Transverse colon (tissue), 4 donors: ENCODE data around the gene ELAC1. TPM values are rescaled to one million over a fixed set of nuclear protein-coding genes. Genes with fewer than 3 reads are reported as not detected.
A peak's percentile ranks its signal among the peaks of the same experiment; 100 is the strongest.

Experiments used
- DNase-seq: peaks from one replicate; pipeline ENCODE4 v3.0.0-alpha.2; 2019
- H3K27ac ChIP-seq, 4 donors: fragments of 200-600 bp; sonication (generic); 2 replicates each; pipeline ENCODE4 v1.5.1; 2016 to 2018; ENCODE audit warnings: inconsistent platforms in 4 of 4
- H3K27me3 ChIP-seq: fragments of 200-600 bp; sonication (generic); 2 replicates; pipeline ENCODE4 v1.5.1; 2017; ENCODE audit warnings: inconsistent platforms
- H3K36me3 ChIP-seq, 4 donors: fragments of 200-600 bp; sonication (generic); 2 replicates each; pipeline ENCODE4 v1.5.1; 2017 to 2019; ENCODE audit warnings: inconsistent platforms in 4 of 4
- H3K4me1 ChIP-seq, 4 donors: fragments of 200-600 bp; sonication (generic); 2 replicates each; pipeline ENCODE4 v1.5.1; 2017 to 2020; ENCODE audit warnings: inconsistent platforms in 4 of 4
- H3K4me3 ChIP-seq, 4 donors: fragments of 200-600 bp; sonication (generic); 1 replicate in 1 of 4; 2 replicates in 3 of 4; pipeline versions ENCODE4 v1.5.1 to v1.6.1; 2017 to 2019; ENCODE audit warnings: inconsistent platforms in 4 of 4
- H3K9me3 ChIP-seq, 2 donors: fragments of 200-600 bp; sonication (generic); 2 replicates each; pipeline ENCODE4 v1.5.1; 2017 to 2019; ENCODE audit warnings: inconsistent platforms in 2 of 2
- CTCF ChIP-seq, 5 experiments: fragments of 200-600 bp in 3 of 5; fragments of 450-650 bp in 2 of 5; sonication (generic) in 3 of 5; IDR thresholded peaks; 1 replicate in 2 of 5; 2 replicates in 3 of 5; pipeline ENCODE4 v1.5.1; 2016 to 2017; ENCODE audit warnings: antibody characterized with exemption in 5 of 5, inconsistent platforms in 3 of 5, mild to moderate bottlenecking in 2 of 5, moderate library complexity in 1 of 5
- EP300 ChIP-seq: sonication (generic); formaldehyde crosslinking; IDR thresholded peaks from one replicate; pipeline ENCODE4 v1.6.1; 2017; ENCODE audit warnings: antibody characterized with exemption, low read depth
- POLR2A ChIP-seq: fragments of 450-650 bp; IDR thresholded peaks from one replicate; pipeline ENCODE4 v1.6.1; 2016; ENCODE audit warnings: antibody characterized with exemption, mild to moderate bottlenecking, moderate library complexity
- POLR2AphosphoS5 ChIP-seq, 3 donors: sonication (generic); formaldehyde crosslinking; IDR thresholded peaks; one replicate each; pipeline ENCODE4 v1.6.1; 2016; ENCODE audit warnings: antibody characterized with exemption in 3 of 3
- WGBS, 2 donors: methylation state at CpG; one replicate each; pipeline ENCODE4 v1.1.5; 2018; ENCODE audit warnings: low coverage in 1 of 2; 5-methylcytosine and 5-hydroxymethylcytosine counted together
- in situ Hi-C, 4 donors: fragments of 200-750 bp; cut with MboI; loops; one replicate each; pipeline versions ENCODE4 v1.15.0 to v1.15.1; 2017; ENCODE audit warnings: low sequenced_read_pairs in 3 of 4, low pct_ligation_motif_present in 1 of 4, low pct_unique_long_range_greater_than_20kb in 1 of 4
- intact Hi-C: fragments of 100-400 bp; cut with DNase I; formaldehyde crosslinking; loops from one replicate; pipeline ENCODE4 v1.15.1; 2023; ENCODE audit warnings: low total_unique reads
- total RNA-seq, 4 donors: library from RNA; depleted of rRNA; stranded (reverse); fragments of >200 nt; gene quantifications; one replicate each; pipeline ENCODE4 v1.1.0, GENCODE V29; 2016

Gene ELAC1
- total RNA-seq, 4 donors from 2014 or later = 3.2 to 9.6 (median 6.4) TPM; not detected in 1

- no peak for DNase-seq
- TF ChIP-seq EP300 = no peak
- no peak for TF ChIP-seq POLR2A
- TF ChIP-seq CTCF (IDR thresholded peaks at IDR 0.05) = no peak
- no peak for TF ChIP-seq POLR2AphosphoS5 (IDR thresholded peaks at IDR 0.05)
- in situ Hi-C loops (loop anchor here in 2 of 4 donors (25.0 kb wide), 2 partner anchors 142 to 217 kb away; partner anchors contain the start of genes MRO (in 2 of the 2) and ME2 (in 1 of the 2)), intact Hi-C loops (loop anchor here (1.0 kb wide), 1 partner anchor 61 kb away; the partner anchor contains the start of gene ELAC1)
- Histone ChIP-seq H3K27me3 (no peaks in the 10 kb centered on the region), H3K36me3 (no peaks in the 10 kb centered on the region), H3K27ac (peak overlapping the region; percentile 97 to 99 (median 98)), H3K9me3 (no peaks in the 10 kb centered on the region), H3K4me1 (peaks cover 11 to 55% (median 32%) of the 10 kb centered on the region in 4 donors), H3K4me3 (peak overlapping the region; percentile 54 to 90 (median 88))
- 7% methylated on average over 7 to 10 of the region's 10 CpGs for WGBS, 2 donors
These were observed 61.5 kb downstream of the ELAC1 start for GRCh38 chr18:51029378-51029693.

- H3K36me3 ChIP-seq = no peaks in the 10 kb centered on the region
- intact Hi-C loops (loop anchor here (1.0 to 10.0 kb wide), 2 partner anchors 62 to 205 kb away; partner anchors contain the start of genes ELAC1 and MRO), in situ Hi-C loops (loop anchor here in 2 of 4 donors (25.0 kb wide), 2 partner anchors 143 to 218 kb away; partner anchors contain the start of genes MRO (in 2 of the 2) and ME2 (in 1 of the 2))
- peak within 1 kb of the TSS; percentile 97 to 99 (median 98) for H3K27ac ChIP-seq
- H3K9me3 ChIP-seq = no peaks in the 10 kb centered on the region
- H3K4me3 ChIP-seq = peak within 1 kb of the TSS; percentile 87 to 90 (median 88)
- TF ChIP-seq POLR2AphosphoS5 (IDR thresholded peaks at IDR 0.05) = peak; percentile 94 to 98 (median 97)
- TF ChIP-seq EP300 = no peak
- TF ChIP-seq POLR2A = peak; percentile 95
- TF ChIP-seq CTCF (IDR thresholded peaks at IDR 0.05) = no peak
- WGBS, 2 donors = 0 to 1% methylated on average over 8 to 62 of the region's 79 CpGs
- peaks cover 13 to 61% (median 35%) of the 10 kb centered on the region in 4 donors for H3K4me1 ChIP-seq
- H3K27me3 ChIP-seq = no peaks in the 10 kb centered on the region
- peak; percentile 98 for DNase-seq
These were observed 62.1 kb downstream of the ELAC1 start, which contains the start of gene SMAD4 for GRCh38 chr18:51029694-51030536. Gene SMAD4, plus strand, starts transcription at chr18:51030213. Its CDS starts 16,834 bp downstream, at chr18:51047047.

DNA sequence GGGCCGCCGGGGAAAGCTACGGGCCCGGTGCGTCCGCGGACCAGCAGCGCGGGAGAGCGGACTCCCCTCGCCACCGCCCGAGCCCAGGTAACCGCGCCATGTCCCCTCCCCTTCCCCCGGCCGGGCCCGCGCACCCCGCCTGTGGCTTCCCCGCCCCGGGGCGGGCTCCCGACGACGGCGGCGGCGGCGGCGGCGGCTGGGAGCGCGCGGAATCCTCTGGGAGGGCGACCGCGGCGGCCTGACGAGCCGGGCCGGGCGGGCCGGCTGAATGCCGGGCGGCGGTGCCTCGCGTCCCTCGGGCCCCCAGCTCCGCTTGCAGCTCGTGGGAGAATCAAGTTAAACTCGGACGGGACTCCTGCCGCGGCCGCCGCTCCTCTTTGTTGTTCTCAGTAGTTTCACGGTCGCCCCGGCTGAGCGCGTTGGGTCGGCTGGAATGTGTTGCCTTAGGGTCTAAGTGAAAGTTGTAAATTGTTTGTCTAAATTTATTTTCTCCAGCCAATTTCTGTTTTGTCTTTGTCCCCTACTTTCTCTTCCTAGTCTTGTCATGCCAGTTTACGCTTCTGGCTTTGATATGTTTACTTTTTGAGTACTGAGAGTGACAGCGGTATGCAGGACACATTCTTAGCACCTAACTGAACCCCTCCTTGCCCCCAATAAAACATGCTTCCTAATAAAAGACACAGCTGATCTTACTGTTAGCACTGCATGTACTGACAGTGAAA, 62.9 kb downstream of the ELAC1 start:
- intact Hi-C loops = loop anchor here (10.0 kb wide), 1 partner anchor 206 kb away; the partner anchor contains the start of gene MRO

More for the DNA sequence above, 62.9 kb downstream of the ELAC1 start:
- Histone ChIP-seq H3K27me3 (no peaks in the 10 kb centered on the region), H3K4me3 (peak overlapping the region; percentile 87 to 90 (median 88)), H3K36me3 (no peaks in the 10 kb centered on the region), H3K4me1 (peaks cover 21 to 68% (median 40%) of the 10 kb centered on the region in 4 donors), H3K27ac (peak overlapping the region; percentile 97 to 99 (median 98)), H3K9me3 (no peaks in the 10 kb centered on the region)
- WGBS, 2 donors = 0% methylated on average over 2 to 20 of the region's 66 CpGs
- DNase-seq = peak; percentile 81
- in situ Hi-C loops = loop anchor here in 2 of 4 donors (25.0 kb wide), 2 partner anchors 143 to 218 kb away; partner anchors contain the start of genes MRO (in 2 of the 2) and ME2 (in 1 of the 2)
- TF ChIP-seq POLR2AphosphoS5 (IDR thresholded peaks at IDR 0.05) (no peak), CTCF (IDR thresholded peaks at IDR 0.05) (no peak), POLR2A (no peak), EP300 (no peak)
